PC-3 (cell line): Measurements from ENCODE around the gene TECPR2. TPM values are rescaled to one million over a fixed set of nuclear protein-coding genes. Genes with fewer than 3 reads are reported as not detected.

ENCODE experiments used
- ATAC-seq: fragments of 200-7000 bp; cut with Tn5 transposase; 2 replicates; pipeline ENCODE4 v1.9.1; 2020; ENCODE audit warnings: mild to moderate bottlenecking, moderate library complexity
- BruUV-seq: library from RNA; stranded (reverse); fragments of 400-500 nt; replicated peaks from 2 replicates; lab custom pipeline; 2021; lab: Mats Ljungman, UMichigan
- CTCF ChIA-PET: fragments of 300-600 bp; sonication (Branson Sonifier 250); formaldehyde crosslinking; loops from one replicate; lab custom pipeline; 2022; ENCODE audit warnings: antibody characterized with exemption; lab: Charles Lee
- POLR2A ChIA-PET: fragments of 300-600 bp; sonication (Branson Sonifier 250); formaldehyde crosslinking; loops from one replicate; lab custom pipeline; 2022; ENCODE audit warnings: antibody characterized with exemption; ENCODE audit not compliant: unreplicated experiment; lab: Charles Lee
- DNase-seq: peaks from one replicate; pipeline ENCODE4 v3.0.0-alpha.2; 2015
- H2AFZ ChIP-seq: fragments of 300-600 bp; sonication (generic); 2 replicates; pipeline ENCODE4 v1.6.0; 2016; ENCODE audit warnings: antibody characterized with exemption, low read length
- H3F3A ChIP-seq: fragments of 300-600 bp; sonication (generic); one replicate; pipeline ENCODE4 v1.6.0; 2017; ENCODE audit warnings: antibody characterized with exemption, low read length, control low read depth, mild to moderate bottlenecking; ENCODE audit not compliant: unreplicated experiment
- H3K27ac ChIP-seq: fragments of 300-600 bp; sonication (generic); 2 replicates; pipeline ENCODE4 v1.5.1; 2016; ENCODE audit warnings: mild to moderate bottlenecking, low read length
- H3K27me3 ChIP-seq: fragments of 300-600 bp; sonication (generic); 2 replicates; pipeline ENCODE4 v1.6.1; 2016; ENCODE audit warnings: low read length, mixed read lengths
- H3K36me3 ChIP-seq: fragments of 300-600 bp; sonication (generic); 2 replicates; pipeline ENCODE4 v1.6.1; 2016; ENCODE audit warnings: low read depth, mixed run types, low read length, mixed read lengths
- H3K4me1 ChIP-seq: fragments of 300-600 bp; sonication (generic); 2 replicates; pipeline ENCODE4 v1.5.1; 2016; ENCODE audit warnings: low read length; ENCODE audit not compliant: insufficient read depth
- H3K4me2 ChIP-seq: fragments of 300-600 bp; sonication (generic); 2 replicates; pipeline ENCODE4 v1.6.0; 2016; ENCODE audit warnings: low read length
- H3K4me3 ChIP-seq: fragments of 300-600 bp; sonication (generic); 2 replicates; pipeline ENCODE4 v1.5.1; 2016; ENCODE audit warnings: mild to moderate bottlenecking, low read length, mixed read lengths
- H3K79me2 ChIP-seq: fragments of 300-600 bp; sonication (generic); 2 replicates; pipeline ENCODE4 v1.6.1; 2017; ENCODE audit warnings: low read length, mixed read lengths
- H3K9ac ChIP-seq: fragments of 300-600 bp; sonication (generic); 2 replicates; pipeline ENCODE4 v1.6.0; 2016; ENCODE audit warnings: mild to moderate bottlenecking, low read length
- H3K9me2 ChIP-seq: fragments of 300-600 bp; sonication (generic); replicated peaks from 2 replicates; pipeline ENCODE4 v1.6.1; 2016; ENCODE audit warnings: mixed run types, low read length, mixed read lengths
- H3K9me3 ChIP-seq: fragments of 300-600 bp; sonication (generic); 2 replicates; pipeline ENCODE4 v1.6.1; 2016; ENCODE audit warnings: low read length, mixed read lengths
- H4K20me1 ChIP-seq: fragments of 300-600 bp; sonication (generic); 2 replicates; pipeline ENCODE4 v1.6.1; 2016; ENCODE audit warnings: low read length, mixed read lengths
- CTCF ChIP-seq: fragments of 300-600 bp; sonication (generic); conservative IDR thresholded peaks from 2 replicates; pipeline ENCODE4 v1.5.1; 2017; ENCODE audit warnings: antibody characterized with exemption, low read depth, mild to moderate bottlenecking, low read length
- EZH2 ChIP-seq: fragments of 300-600 bp; sonication (generic); IDR thresholded peaks from one replicate; pipeline ENCODE4 v1.6.1; 2017; ENCODE audit warnings: antibody characterized with exemption, mild to moderate bottlenecking, low read length; ENCODE audit not compliant: unreplicated experiment
- EZH2phosphoT487 ChIP-seq: fragments of 300-600 bp; sonication (generic); IDR thresholded peaks from 2 replicates; pipeline ENCODE4 v1.6.1; 2018; ENCODE audit warnings: mild to moderate bottlenecking, antibody characterized with exemption, low read length, borderline replicate concordance
- intact Hi-C: fragments of 100-400 bp; cut with micrococcal nuclease; formaldehyde crosslinking; loops from 2 replicates; pipeline ENCODE4 v1.9.0; 2023
- total RNA-seq: library from RNA; depleted of rRNA; stranded (reverse); fragments of >200 nt; gene quantifications from 2 replicates; pipeline ENCODE4 v1.2.3, GENCODE V29; 2014

The TECPR2 gene
- total RNA-seq, 1 experiment from 2014 or later: 15.7 TPM

GRCh38 chr14:102498678-102499265 lies 136.0 kb downstream of the TECPR2 start:
- Histone ChIP-seq H3F3A (no peaks in the 10 kb centered on the region), H3K79me2 (no peaks in the 10 kb centered on the region), H3K9me3 (no peaks in the 10 kb centered on the region), H3K27me3 (no peaks in the 10 kb centered on the region), H3K27ac (no peak overlapping the region), H3K9ac (no peak overlapping the region), H2AFZ (no peak overlapping the region), H3K36me3 (no peaks in the 10 kb centered on the region), H3K4me3 (no peak overlapping the region), H3K4me2 (no peak overlapping the region), H4K20me1 (no peaks in the 10 kb centered on the region), H3K9me2 (no peaks in the 10 kb centered on the region), H3K4me1 (peaks cover 5% of the 10 kb centered on the region)
- BruUV-seq: no TSS peak
- ATAC-seq: no peak
- POLR2A ChIA-PET: no interaction called here
- intact Hi-C loops: no loop called here
- no peak for DNase-seq
- CTCF ChIA-PET: interaction anchor here (1.6 kb wide), 1 partner anchor 60 kb away, joined by 7 read pairs; no protein-coding TSS in a partner anchor
- TF ChIP-seq EZH2 (no peak), EZH2phosphoT487 (no peak), CTCF (no peak)

- Histone ChIP-seq H3K36me3 (no peaks in the 10 kb centered on the region), H3K9ac (no peak overlapping the region), H2AFZ (no peak overlapping the region), H3K9me3 (no peaks in the 10 kb centered on the region), H3K9me2 (no peaks in the 10 kb centered on the region), H3K4me3 (no peak overlapping the region), H3K4me1 (peaks cover 10% of the 10 kb centered on the region), H3K79me2 (no peaks in the 10 kb centered on the region), H4K20me1 (no peaks in the 10 kb centered on the region), H3K27ac (no peak overlapping the region), H3F3A (no peaks in the 10 kb centered on the region), H3K4me2 (no peak overlapping the region), H3K27me3 (no peaks in the 10 kb centered on the region)
- intact Hi-C loops: no loop called here
- ChIA-PET POLR2A (no interaction called here), CTCF (no interaction called here)
- TF ChIP-seq CTCF: no peak
- no peak for TF ChIP-seq EZH2
- TF ChIP-seq EZH2phosphoT487: no peak
- DNase-seq (no peak), ATAC-seq (no peak)
- BruUV-seq: no TSS peak
Measured at GRCh38 chr14:102499401-102500157, 136.8 kb downstream of the TECPR2 start.

- no TSS peak for BruUV-seq
- no peak overlapping the region for H2AFZ ChIP-seq
Measured at GRCh38 chr14:102500158-102500662, 137.5 kb downstream of the TECPR2 start.

More at GRCh38 chr14:102500158-102500662, 137.5 kb downstream of the TECPR2 start:
- CTCF ChIA-PET: no interaction called here
- Histone ChIP-seq H3K4me3 (no peak overlapping the region), H3K4me2 (no peak overlapping the region), H3F3A (no peaks in the 10 kb centered on the region), H3K27ac (no peak overlapping the region), H3K9ac (no peak overlapping the region), H3K4me1 (peaks cover 10% of the 10 kb centered on the region), H3K79me2 (no peaks in the 10 kb centered on the region), H3K9me2 (no peaks in the 10 kb centered on the region), H4K20me1 (no peaks in the 10 kb centered on the region), H3K9me3 (no peaks in the 10 kb centered on the region), H3K27me3 (no peaks in the 10 kb centered on the region), H3K36me3 (no peaks in the 10 kb centered on the region)
- TF ChIP-seq CTCF: no peak
- no peak for TF ChIP-seq EZH2phosphoT487
- no peak for TF ChIP-seq EZH2
- intact Hi-C loops: no loop called here
- DNase-seq: no peak
- POLR2A ChIA-PET: no interaction called here
- ATAC-seq: no peak
